Body of pancreas (tissue), 4 donors: ENCODE results near the gene DIRAS1. TPM values are rescaled to one million over a fixed set of nuclear protein-coding genes. Genes with fewer than 3 reads are reported as not detected.
"Not testable (repeated sequence)": the region's sequence is repeated elsewhere in the genome, so short reads cannot be mapped to it uniquely, and the experiment has no call there.

Source experiments
- ATAC-seq: fragments of 150-250 bp; one replicate; pipeline ENCODE4 v1.9.1; 2016
- DNase-seq, 4 donors: peaks; one replicate each; pipeline ENCODE4 v3.0.0-alpha.2; 2019
- H3K27ac ChIP-seq, 4 donors: fragments of 200-600 bp; sonication (generic); 1 replicate in 3 of 4; 2 replicates in 1 of 4; pipeline versions ENCODE4 v1.5.1 to v1.6.1; 2016 to 2019; ENCODE audit warnings: mild to moderate bottlenecking in 1 of 4, mixed read lengths in 1 of 4, moderate library complexity in 1 of 4
- H3K27me3 ChIP-seq, 2 donors: fragments of 200-600 bp; sonication (generic); one replicate each; pipeline ENCODE4 v1.6.0; 2016; ENCODE audit warnings: mild to moderate bottlenecking in 1 of 2
- H3K36me3 ChIP-seq, 2 donors: fragments of 200-600 bp; sonication (generic); replicated peaks in 1 of 2; 2 replicates each; pipeline ENCODE4 v1.5.1; 2016; ENCODE audit warnings: low read depth in 2 of 2; ENCODE audit not compliant: insufficient read depth in 1 of 2
- H3K4me1 ChIP-seq: fragments of 200-600 bp; sonication (generic); one replicate; pipeline ENCODE4 v1.6.0; 2016
- H3K4me3 ChIP-seq, 2 donors: fragments of 200-600 bp; sonication (generic); 1 replicate in 1 of 2; 2 replicates in 1 of 2; pipeline ENCODE4 v1.5.1; 2016 to 2019
- H3K9me3 ChIP-seq, 3 donors: fragments of 200-600 bp; sonication (generic); 1 replicate in 2 of 3; 2 replicates in 1 of 3; pipeline ENCODE4 v1.5.1; 2016
- POLR2A ChIP-seq, 3 donors: fragments of 450-650 bp; IDR thresholded peaks; one replicate each; pipeline ENCODE4 v1.6.1; 2016; ENCODE audit warnings: antibody characterized with exemption in 3 of 3, mild to moderate bottlenecking in 2 of 3
- WGBS, 2 donors: methylation state at CpG; one replicate each; pipeline ENCODE4 v1.1.5; 2017; 5-methylcytosine and 5-hydroxymethylcytosine counted together
- intact Hi-C: fragments of 100-400 bp; cut with DNase I; formaldehyde crosslinking; loops from one replicate; pipeline ENCODE4 v1.15.1; 2023
- total RNA-seq, 2 donors: library from RNA; depleted of rRNA; stranded (reverse); fragments of >200 nt; gene quantifications; one replicate each; pipeline ENCODE4 v1.1.0, GENCODE V29; 2016
- TF ChIP-seq, protein P1 (sequence below), 7 experiments: fragments of 450-650 bp in 4 of 7; fragments of 200-600 bp in 3 of 7; sonication (generic) in 3 of 7; IDR thresholded peaks; one replicate each; pipeline ENCODE4 v1.5.1; 2016 to 2019; ENCODE audit warnings: antibody characterized with exemption in 7 of 7

Gene DIRAS1
- total RNA-seq, 2 donors from 2014 or later: 0.78 to 4.9 TPM

DNA sequence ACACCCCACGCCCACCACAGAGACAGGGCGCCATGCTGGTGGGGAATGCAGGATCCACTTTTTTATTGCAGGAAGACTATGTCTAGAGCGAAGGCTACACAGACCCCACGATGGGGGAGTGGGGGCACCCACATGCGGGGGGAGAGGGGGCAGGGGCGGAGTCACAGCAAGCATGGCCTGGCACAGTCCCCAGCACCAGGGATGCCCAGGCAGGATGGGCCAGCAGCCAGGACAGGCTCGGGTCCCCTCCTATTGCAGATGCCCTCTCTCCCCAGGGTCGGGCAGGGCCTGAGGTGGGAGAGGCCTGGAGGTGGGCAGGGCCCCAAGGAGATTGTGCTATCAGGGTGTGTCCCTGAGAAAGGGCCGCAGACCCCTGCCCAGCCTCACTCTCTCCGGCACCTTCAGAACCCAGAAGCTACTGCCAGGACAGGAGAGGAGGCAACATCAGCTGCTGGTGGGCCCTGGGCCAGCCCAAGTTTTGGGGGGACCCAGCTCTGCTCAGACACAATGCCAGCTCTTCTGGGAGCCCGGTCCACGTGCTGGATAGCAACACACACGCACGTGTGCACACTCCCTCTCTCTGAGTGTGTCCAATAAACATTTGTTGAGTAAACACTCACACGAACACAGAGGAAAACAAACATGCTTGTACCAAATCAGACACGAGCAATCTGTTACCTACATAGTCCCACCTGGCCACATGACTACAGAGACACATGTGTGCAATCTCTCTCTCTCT is 6.5 kb downstream of the DIRAS1 start:
- H3K36me3 ChIP-seq: no peaks in the 10 kb centered on the region
- intact Hi-C loops: no loop called here
- 70 to 77% methylated on average over 11 to 16 of the region's 16 CpGs for WGBS, 2 donors
- no peak for TF ChIP-seq POLR2A (IDR thresholded peaks at IDR 0.05)
- TF ChIP-seq, protein P1, sequence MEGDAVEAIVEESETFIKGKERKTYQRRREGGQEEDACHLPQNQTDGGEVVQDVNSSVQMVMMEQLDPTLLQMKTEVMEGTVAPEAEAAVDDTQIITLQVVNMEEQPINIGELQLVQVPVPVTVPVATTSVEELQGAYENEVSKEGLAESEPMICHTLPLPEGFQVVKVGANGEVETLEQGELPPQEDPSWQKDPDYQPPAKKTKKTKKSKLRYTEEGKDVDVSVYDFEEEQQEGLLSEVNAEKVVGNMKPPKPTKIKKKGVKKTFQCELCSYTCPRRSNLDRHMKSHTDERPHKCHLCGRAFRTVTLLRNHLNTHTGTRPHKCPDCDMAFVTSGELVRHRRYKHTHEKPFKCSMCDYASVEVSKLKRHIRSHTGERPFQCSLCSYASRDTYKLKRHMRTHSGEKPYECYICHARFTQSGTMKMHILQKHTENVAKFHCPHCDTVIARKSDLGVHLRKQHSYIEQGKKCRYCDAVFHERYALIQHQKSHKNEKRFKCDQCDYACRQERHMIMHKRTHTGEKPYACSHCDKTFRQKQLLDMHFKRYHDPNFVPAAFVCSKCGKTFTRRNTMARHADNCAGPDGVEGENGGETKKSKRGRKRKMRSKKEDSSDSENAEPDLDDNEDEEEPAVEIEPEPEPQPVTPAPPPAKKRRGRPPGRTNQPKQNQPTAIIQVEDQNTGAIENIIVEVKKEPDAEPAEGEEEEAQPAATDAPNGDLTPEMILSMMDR (IDR thresholded peaks at IDR 0.05): no peak
- no peaks in the 10 kb centered on the region for H3K27me3 ChIP-seq
- H3K4me3 ChIP-seq: no peak overlapping the region
- H3K27ac ChIP-seq: no peak overlapping the region
- peaks cover 0 to 5% (median 0%) of the 10 kb centered on the region in 3 donors for H3K9me3 ChIP-seq
- DNase-seq: no peak
- no peak for ATAC-seq
- peaks cover 2% of the 10 kb centered on the region for H3K4me1 ChIP-seq

DNA sequence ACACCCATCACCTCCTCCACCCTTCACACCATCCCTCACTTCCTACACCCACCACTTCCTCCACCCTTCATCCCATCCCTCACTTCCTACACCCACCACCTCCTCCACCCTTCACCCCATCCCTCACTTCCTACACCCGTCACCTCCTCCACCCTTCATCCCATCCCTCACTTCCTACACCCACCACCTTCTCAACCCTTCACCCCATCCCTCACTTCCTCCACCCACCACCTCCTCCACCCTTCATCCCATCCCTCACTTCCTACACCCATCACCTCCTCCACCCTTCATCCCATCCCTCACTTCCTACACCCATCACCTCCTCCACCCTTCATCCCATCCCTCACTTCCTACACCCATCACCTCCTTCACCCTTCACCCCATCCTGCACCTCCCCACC is 7.1 kb downstream of the DIRAS1 start:
- H3K27ac ChIP-seq, H3K4me1 ChIP-seq, H3K4me3 ChIP-seq, ATAC-seq, H3K27me3 ChIP-seq, H3K36me3 ChIP-seq, intact Hi-C loops, H3K9me3 ChIP-seq, DNase-seq: not testable (repeated sequence)
- 73 to 78% methylated on average over 1 of the region's 1 CpG for WGBS, 2 donors

DNA sequence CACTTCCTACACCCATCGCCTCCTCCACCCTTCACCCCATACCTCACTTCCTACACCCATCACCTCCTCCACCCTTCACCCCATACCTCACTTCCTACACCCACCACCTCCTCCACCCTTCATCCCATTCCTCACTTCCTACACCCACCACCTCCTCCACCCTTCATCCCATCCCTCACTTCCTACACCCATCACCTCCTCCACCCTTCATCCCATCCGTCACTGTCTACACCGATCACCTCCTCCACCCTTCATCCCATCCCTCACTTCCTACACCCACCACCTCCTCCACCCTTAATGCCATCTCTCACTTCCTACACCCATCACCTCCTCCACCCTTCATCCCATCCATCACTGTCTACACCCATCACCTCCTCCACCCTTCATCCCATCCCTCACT is 8.0 kb downstream of the DIRAS1 start:
- H3K27ac ChIP-seq, H3K36me3 ChIP-seq, H3K9me3 ChIP-seq, intact Hi-C loops, H3K4me1 ChIP-seq, H3K27me3 ChIP-seq, DNase-seq, H3K4me3 ChIP-seq, ATAC-seq: not testable (repeated sequence)
- 88 to 98% methylated on average over 3 of the region's 3 CpGs for WGBS, 2 donors

DNA sequence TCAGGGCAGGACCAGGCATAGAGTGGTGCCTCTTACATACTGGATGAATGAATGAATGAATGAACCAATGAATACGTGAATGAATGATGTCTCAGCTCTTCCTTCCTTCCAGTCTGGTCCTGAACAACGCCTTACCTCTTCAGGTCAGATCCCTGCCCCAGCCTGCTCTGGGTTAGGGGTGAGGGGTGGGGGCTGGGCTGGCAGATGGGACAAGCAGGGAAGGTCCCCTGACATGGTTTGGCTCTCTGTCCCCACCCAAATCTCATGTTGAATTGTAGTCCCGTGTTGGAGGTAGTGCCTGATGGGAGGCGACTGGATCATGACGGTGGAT is 9.3 kb downstream of the DIRAS1 start:
- Histone ChIP-seq H3K9me3 (peaks cover 0 to 5% (median 0%) of the 10 kb centered on the region in 3 donors), H3K4me3 (no peak overlapping the region), H3K4me1 (no peaks in the 10 kb centered on the region), H3K27me3 (no peaks in the 10 kb centered on the region), H3K27ac (no peak overlapping the region), H3K36me3 (no peaks in the 10 kb centered on the region)
- intact Hi-C loops: no loop called here
- TF ChIP-seq POLR2A (IDR thresholded peaks at IDR 0.05): no peak
- TF ChIP-seq, protein P1 (IDR thresholded peaks at IDR 0.05): no peak
- no peak for ATAC-seq
- no peak for DNase-seq
- 70 to 72% methylated on average over 5 of the region's 5 CpGs for WGBS, 2 donors

DNA sequence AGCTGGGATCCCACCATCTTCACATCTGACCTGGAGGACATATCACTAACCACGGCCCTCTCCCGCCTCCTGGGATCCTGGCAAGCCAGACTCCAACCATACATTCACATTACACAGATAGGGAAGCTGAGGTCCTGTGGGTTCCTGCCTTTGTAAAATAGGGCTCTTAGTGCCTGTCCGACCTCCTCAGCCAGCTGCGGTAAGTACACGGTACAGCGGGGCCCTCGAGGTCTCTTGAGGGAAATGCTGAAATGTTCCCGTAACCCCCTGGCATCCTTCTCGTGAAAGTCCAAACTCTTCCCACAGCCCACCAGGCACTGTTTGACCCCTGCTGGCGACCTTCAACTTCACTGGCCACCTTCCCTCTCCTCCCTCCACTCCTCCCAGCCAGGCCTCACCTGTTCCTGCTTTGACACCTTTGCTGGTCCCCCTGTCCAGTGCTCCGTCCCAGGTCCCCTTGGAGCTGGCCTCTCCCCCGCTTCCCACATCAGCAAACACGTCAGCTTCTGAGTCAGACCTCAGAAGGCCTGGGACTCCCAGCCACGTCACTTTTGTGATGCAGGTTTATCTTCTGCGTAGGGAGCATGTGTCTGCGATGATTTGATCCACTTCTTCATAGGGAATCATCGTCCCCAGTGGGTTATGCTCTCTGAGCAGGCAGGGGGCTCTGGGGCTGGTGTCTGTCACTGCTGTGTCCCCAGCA is 9.8 kb downstream of the DIRAS1 start:
- ATAC-seq: no peak

More for the DNA sequence above, 9.8 kb downstream of the DIRAS1 start:
- Histone ChIP-seq H3K27me3 (no peaks in the 10 kb centered on the region), H3K27ac (no peak overlapping the region), H3K4me1 (no peaks in the 10 kb centered on the region), H3K9me3 (peaks cover 0 to 5% (median 0%) of the 10 kb centered on the region in 3 donors), H3K36me3 (no peaks in the 10 kb centered on the region), H3K4me3 (no peak overlapping the region)
- no peak for TF ChIP-seq POLR2A (IDR thresholded peaks at IDR 0.05)
- TF ChIP-seq, protein P1 (IDR thresholded peaks at IDR 0.05): no peak
- WGBS, 2 donors: 72 to 78% methylated on average over 12 to 17 of the region's 17 CpGs
- intact Hi-C loops: no loop called here
- no peak for DNase-seq
